Measurements from ENCODE around the gene PVALEF. TPM values are rescaled to one million over a fixed set of nuclear protein-coding genes. Genes with fewer than 3 reads are reported as not detected.

The PVALEF gene
- total and polyA plus RNA-seq, 2 of the 13 experiments (the other 11 are each of a cell fraction or from before 2014, with no cell fraction given) = 0.18 TPM

GRCh38 chr17:81164371-81165245 is 699 bp upstream of the PVALEF start (continued):
- TF ChIP-seq NCOA2 (CRISPR knock-in tag; IDR thresholded peaks at IDR 0.05) (0 out of 2 replicates have a peak, but pooled peaks have one; percentile 18), ZUFSP (CRISPR knock-in tag; IDR thresholded peaks at IDR 0.05; ENCODE audit: borderline replicate concordance) (no peak), ZEB1 (IDR thresholded peaks at IDR 0.05; ENCODE audit: insufficient replicate concordance, low read depth) (no peak), IRX3 (CRISPR knock-in tag; IDR thresholded peaks at IDR 0.05; ENCODE audit: borderline replicate concordance, low read depth) (no peak), ZNF557 (CRISPR knock-in tag; IDR thresholded peaks at IDR 0.05) (no peak), FOSL1 (CRISPR knock-in tag; IDR thresholded peaks at IDR 0.05; ENCODE audit: borderline replicate concordance) (no peak), ZNF251 (CRISPR knock-in tag; IDR thresholded peaks at IDR 0.05) (peak; percentile 59; the same call in 1 of the 2 replicates), UBTF (CRISPR knock-in tag; IDR thresholded peaks at IDR 0.05) (no peak), MIXL1 (CRISPR knock-in tag; IDR thresholded peaks at IDR 0.05) (no peak), NRL (CRISPR knock-in tag; IDR thresholded peaks at IDR 0.05; ENCODE audit: borderline replicate concordance) (0 out of 2 replicates have a peak, but pooled peaks have one; percentile 41), ZNF776 (CRISPR knock-in tag; IDR thresholded peaks at IDR 0.05) (peak; percentile 87; the same call in 1 of the 2 replicates), ZNF280D (CRISPR knock-in tag; IDR thresholded peaks at IDR 0.05) (no peak), ZKSCAN5 (CRISPR knock-in tag; IDR thresholded peaks at IDR 0.05) (no peak), ZNF605 (CRISPR knock-in tag; IDR thresholded peaks at IDR 0.05) (no peak; the same call in 1 of the 2 replicates), HHEX (CRISPR knock-in tag; IDR thresholded peaks at IDR 0.05) (no peak), DMAP1 (CRISPR knock-in tag; IDR thresholded peaks at IDR 0.05) (no peak), FOXO1 (CRISPR knock-in tag; IDR thresholded peaks at IDR 0.05) (0 out of 2 replicates have a peak, but pooled peaks have one; percentile 10), BHLHE40 (IDR thresholded peaks at IDR 0.05; ENCODE audit: low read length) (no peak), SOX5 (CRISPR knock-in tag; IDR thresholded peaks at IDR 0.05; ENCODE audit: borderline replicate concordance) (no peak)
- TF ChIP-seq, protein P1, sequence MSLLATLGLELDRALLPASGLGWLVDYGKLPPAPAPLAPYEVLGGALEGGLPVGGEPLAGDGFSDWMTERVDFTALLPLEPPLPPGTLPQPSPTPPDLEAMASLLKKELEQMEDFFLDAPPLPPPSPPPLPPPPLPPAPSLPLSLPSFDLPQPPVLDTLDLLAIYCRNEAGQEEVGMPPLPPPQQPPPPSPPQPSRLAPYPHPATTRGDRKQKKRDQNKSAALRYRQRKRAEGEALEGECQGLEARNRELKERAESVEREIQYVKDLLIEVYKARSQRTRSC (CRISPR knock-in tag; IDR thresholded peaks at IDR 0.05; ENCODE audit: low read depth) = 0 out of 2 replicates have a peak, but pooled peaks have one; percentile 86
- TF ChIP-seq, protein P2, sequence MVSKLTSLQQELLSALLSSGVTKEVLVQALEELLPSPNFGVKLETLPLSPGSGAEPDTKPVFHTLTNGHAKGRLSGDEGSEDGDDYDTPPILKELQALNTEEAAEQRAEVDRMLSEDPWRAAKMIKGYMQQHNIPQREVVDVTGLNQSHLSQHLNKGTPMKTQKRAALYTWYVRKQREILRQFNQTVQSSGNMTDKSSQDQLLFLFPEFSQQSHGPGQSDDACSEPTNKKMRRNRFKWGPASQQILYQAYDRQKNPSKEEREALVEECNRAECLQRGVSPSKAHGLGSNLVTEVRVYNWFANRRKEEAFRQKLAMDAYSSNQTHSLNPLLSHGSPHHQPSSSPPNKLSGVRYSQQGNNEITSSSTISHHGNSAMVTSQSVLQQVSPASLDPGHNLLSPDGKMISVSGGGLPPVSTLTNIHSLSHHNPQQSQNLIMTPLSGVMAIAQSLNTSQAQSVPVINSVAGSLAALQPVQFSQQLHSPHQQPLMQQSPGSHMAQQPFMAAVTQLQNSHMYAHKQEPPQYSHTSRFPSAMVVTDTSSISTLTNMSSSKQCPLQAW (CRISPR knock-in tag; IDR thresholded peaks at IDR 0.05) = no peak
